Ishikawa (cell line): ENCODE data around the gene AHCYL2.

ENCODE experiments used
- CREB1 ChIP-seq: IDR thresholded peaks from 2 replicates; pipeline ENCODE4 v1.6.1; 2012; ENCODE audit warnings: low read depth
- EP300 ChIP-seq: IDR thresholded peaks from 2 replicates; pipeline ENCODE4 v1.6.1; 2012; ENCODE audit warnings: borderline replicate concordance
- RAD21 ChIP-seq: IDR thresholded peaks from 2 replicates; pipeline ENCODE4 v1.6.1; 2012; ENCODE audit warnings: low read depth
- REST ChIP-seq: IDR thresholded peaks from 2 replicates; pipeline ENCODE4 v1.6.1; 2012; ENCODE audit warnings: low read depth, mild to moderate bottlenecking
- TEAD4 ChIP-seq: IDR thresholded peaks from 2 replicates; pipeline ENCODE4 v1.6.1; 2012
- TF ChIP-seq, protein P1 (sequence below): IDR thresholded peaks from 2 replicates; pipeline ENCODE4 v1.6.1; 2012

DNA sequence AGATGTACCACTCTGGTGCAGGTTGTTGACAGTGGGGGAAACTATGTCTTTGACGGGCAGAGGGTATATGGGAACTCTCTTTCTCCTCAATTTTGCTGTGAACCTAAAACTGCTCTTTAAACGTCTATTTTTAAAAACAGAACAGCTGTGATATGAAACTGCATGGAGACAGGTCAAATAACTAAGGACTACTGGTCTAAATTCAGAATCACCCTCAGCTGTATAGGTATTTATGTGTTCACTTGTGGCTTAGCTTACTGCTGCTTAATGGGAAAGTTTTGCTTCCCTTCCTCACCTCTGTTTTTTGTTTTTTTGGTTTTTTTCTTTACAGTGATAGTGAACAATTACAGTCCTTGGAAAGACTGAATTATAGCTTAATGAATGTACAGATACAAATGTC lies 122.5 kb downstream of the AHCYL2 start:
- no peak for TF ChIP-seq REST
- TF ChIP-seq EP300, result no peak
- TF ChIP-seq, protein P1, sequence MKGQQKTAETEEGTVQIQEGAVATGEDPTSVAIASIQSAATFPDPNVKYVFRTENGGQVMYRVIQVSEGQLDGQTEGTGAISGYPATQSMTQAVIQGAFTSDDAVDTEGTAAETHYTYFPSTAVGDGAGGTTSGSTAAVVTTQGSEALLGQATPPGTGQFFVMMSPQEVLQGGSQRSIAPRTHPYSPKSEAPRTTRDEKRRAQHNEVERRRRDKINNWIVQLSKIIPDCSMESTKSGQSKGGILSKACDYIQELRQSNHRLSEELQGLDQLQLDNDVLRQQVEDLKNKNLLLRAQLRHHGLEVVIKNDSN, result no peak
- TF ChIP-seq CREB1, result no peak
- no peak for TF ChIP-seq TEAD4
- TF ChIP-seq RAD21, result no peak
